Type B pancreatic cell (in vitro differentiated cells): ENCODE data around the gene SYTL2. TPM values are rescaled to one million over a fixed set of nuclear protein-coding genes. Genes with fewer than 3 reads are reported as not detected.
"Not testable (repeated sequence)": the region's sequence is repeated elsewhere in the genome, so short reads cannot be mapped to it uniquely, and the experiment has no call there.

Source experiments
- DNase-seq: peaks from one replicate; pipeline ENCODE4 v3.0.0; 2021; ENCODE audit warnings: mixed read lengths; ENCODE audit not compliant: unreplicated experiment; ENCODE audit errors: extremely low spot score
- H3K27ac Mint-ChIP-seq: 2 replicates; pipeline ENCODE4 v1.8.0; 2021; ENCODE audit warnings: mild to moderate bottlenecking, mixed read lengths
- H3K27me3 Mint-ChIP-seq: 2 replicates; pipeline ENCODE4 v1.8.0; 2021; ENCODE audit warnings: mixed read lengths
- H3K36me3 Mint-ChIP-seq: 2 replicates; pipeline ENCODE4 v1.8.0; 2021; ENCODE audit warnings: mixed read lengths
- H3K4me1 Mint-ChIP-seq: one replicate; pipeline ENCODE4 v1.8.0; 2021; ENCODE audit warnings: mixed read lengths; ENCODE audit not compliant: unreplicated experiment
- H3K4me3 Mint-ChIP-seq: 2 replicates; pipeline ENCODE4 v1.8.0; 2021; ENCODE audit warnings: mild to moderate bottlenecking, mixed read lengths
- H3K9me3 Mint-ChIP-seq: 2 replicates; pipeline ENCODE4 v1.8.0; 2021; ENCODE audit warnings: mixed read lengths
- total RNA-seq: library from RNA; stranded (reverse); gene quantifications from 2 replicates; pipeline ENCODE4 v1.2.1, GENCODE V29; 2021; ENCODE audit warnings: low replicate concordance
- TF ChIP-seq, protein P1 (sequence below): fragments of 200-600 bp; sonication (generic); conservative IDR thresholded peaks from 2 replicates; pipeline ENCODE4 v1.5.0; 2021; ENCODE audit warnings: antibody characterized with exemption, mild to moderate bottlenecking

SYTL2 gene
- total RNA-seq, 1 donor from 2014 or later = 30.6 TPM

DNA sequence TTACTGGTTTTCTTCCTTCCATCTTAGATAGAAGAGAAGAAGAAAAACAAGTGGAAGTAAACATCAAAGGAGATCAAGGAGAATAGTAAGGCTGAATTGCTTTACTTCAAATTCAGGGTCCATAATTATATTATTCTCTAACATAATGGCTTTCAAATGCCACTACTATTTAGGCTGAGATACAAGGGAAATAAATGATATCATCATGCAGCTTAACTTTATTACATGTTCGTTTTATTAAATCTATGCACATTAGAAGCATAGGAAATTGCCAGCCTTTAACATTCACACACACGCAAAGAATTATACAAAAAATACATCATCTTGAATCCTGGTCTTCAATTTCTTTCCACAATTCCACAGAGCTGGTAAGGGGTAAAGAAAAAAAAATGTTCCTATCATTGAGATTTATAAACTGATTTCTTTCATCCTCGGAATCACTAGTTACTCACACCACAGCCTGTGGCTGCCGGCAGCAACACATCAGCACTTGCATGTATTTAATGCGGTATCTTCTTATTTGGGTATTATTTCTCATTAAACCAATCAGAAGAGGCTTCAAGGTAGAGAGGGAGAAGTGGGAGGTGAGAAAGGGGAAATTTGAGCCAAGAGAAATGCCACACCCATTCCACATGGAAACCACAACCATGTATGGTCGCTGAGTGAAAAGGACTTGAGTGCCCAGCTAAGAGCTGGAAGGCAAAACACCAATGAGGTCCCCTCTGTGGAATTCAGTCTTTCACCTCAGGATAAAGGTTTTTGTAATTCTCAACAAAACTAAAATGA, 26.3 kb downstream of the SYTL2 start:
- H3K36me3 Mint-ChIP-seq = peaks cover 5% of the 10 kb centered on the region
- TF ChIP-seq, protein P1, sequence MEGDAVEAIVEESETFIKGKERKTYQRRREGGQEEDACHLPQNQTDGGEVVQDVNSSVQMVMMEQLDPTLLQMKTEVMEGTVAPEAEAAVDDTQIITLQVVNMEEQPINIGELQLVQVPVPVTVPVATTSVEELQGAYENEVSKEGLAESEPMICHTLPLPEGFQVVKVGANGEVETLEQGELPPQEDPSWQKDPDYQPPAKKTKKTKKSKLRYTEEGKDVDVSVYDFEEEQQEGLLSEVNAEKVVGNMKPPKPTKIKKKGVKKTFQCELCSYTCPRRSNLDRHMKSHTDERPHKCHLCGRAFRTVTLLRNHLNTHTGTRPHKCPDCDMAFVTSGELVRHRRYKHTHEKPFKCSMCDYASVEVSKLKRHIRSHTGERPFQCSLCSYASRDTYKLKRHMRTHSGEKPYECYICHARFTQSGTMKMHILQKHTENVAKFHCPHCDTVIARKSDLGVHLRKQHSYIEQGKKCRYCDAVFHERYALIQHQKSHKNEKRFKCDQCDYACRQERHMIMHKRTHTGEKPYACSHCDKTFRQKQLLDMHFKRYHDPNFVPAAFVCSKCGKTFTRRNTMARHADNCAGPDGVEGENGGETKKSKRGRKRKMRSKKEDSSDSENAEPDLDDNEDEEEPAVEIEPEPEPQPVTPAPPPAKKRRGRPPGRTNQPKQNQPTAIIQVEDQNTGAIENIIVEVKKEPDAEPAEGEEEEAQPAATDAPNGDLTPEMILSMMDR = no peak
- H3K4me1 Mint-ChIP-seq = peaks cover 11% of the 10 kb centered on the region
- H3K27me3 Mint-ChIP-seq = no peaks in the 10 kb centered on the region
- DNase-seq = no peak
- H3K9me3 Mint-ChIP-seq = peaks cover 4% of the 10 kb centered on the region
- H3K27ac Mint-ChIP-seq = no peak overlapping the region
- no peak overlapping the region for H3K4me3 Mint-ChIP-seq

- no peak for DNase-seq
- H3K36me3 Mint-ChIP-seq = peaks cover 5% of the 10 kb centered on the region
- no peaks in the 10 kb centered on the region for H3K27me3 Mint-ChIP-seq
- peaks cover 11% of the 10 kb centered on the region for H3K4me1 Mint-ChIP-seq
- peaks cover 4% of the 10 kb centered on the region for H3K9me3 Mint-ChIP-seq
- no peak overlapping the region for H3K4me3 Mint-ChIP-seq
- TF ChIP-seq, protein P1 = no peak
- H3K27ac Mint-ChIP-seq = no peak overlapping the region
Measured at GRCh38 chr11:85783758-85784157, 27.2 kb downstream of the SYTL2 start.

- H3K4me3 Mint-ChIP-seq, H3K27me3 Mint-ChIP-seq, H3K36me3 Mint-ChIP-seq, DNase-seq, H3K9me3 Mint-ChIP-seq: not testable (repeated sequence)
- peak overlapping the region; percentile 4 for H3K27ac Mint-ChIP-seq
- peaks cover 11% of the 10 kb centered on the region for H3K4me1 Mint-ChIP-seq
Measured at GRCh38 chr11:85780780-85781517, 30.0 kb downstream of the SYTL2 start.

- Mint-ChIP-seq H3K27me3 (no peaks in the 10 kb centered on the region), H3K27ac (peak overlapping the region; percentile 39), H3K4me3 (no peak overlapping the region), H3K4me1 (peaks cover 11% of the 10 kb centered on the region), H3K36me3 (peaks cover 5% of the 10 kb centered on the region), H3K9me3 (peaks cover 4% of the 10 kb centered on the region)
- DNase-seq = no peak
- TF ChIP-seq, protein P1 = no peak
Measured at GRCh38 chr11:85779956-85780640, 30.8 kb downstream of the SYTL2 start.

- Mint-ChIP-seq H3K4me1 (peaks cover 21% of the 10 kb centered on the region), H3K4me3 (peak overlapping the region; percentile 42), H3K27ac (peak overlapping the region; percentile 88)
- not testable (repeated sequence) for H3K27me3 Mint-ChIP-seq, H3K36me3 Mint-ChIP-seq, H3K9me3 Mint-ChIP-seq, DNase-seq
Measured at GRCh38 chr11:85777603-85777972, 33.4 kb downstream of the SYTL2 start.

DNA sequence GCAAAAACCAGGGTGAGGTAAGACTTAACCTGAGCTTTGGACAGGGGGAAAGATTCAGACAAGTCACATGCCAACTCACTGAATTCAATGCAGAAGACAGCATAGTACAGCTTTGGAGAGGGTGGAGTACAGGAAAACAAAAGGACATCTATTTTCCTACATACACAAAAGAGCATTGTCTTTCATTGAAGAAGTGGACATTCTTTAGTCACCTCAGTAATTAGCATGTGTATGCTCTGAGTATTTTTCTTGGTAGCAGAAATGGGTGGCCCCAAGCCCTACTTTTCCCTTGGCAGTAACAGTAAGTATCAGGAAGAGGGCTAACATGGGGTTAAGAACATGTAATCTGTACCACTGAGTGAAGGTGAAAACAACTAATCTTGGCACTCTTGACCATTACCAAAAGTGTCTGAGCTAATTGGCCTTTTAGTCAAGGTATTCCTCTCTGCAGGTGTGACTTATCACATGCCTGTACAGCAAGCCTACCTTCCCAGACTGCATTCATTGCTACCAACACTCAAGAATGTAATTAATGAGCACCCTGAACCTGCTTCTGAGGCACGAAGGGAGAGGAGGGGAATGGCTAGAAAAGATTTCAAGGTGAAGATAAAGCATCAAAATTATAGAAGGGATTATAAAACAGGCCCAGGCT, 33.9 kb downstream of the SYTL2 start:
- peaks cover 21% of the 10 kb centered on the region for H3K4me1 Mint-ChIP-seq
- H3K36me3 Mint-ChIP-seq = no peaks in the 10 kb centered on the region
- DNase-seq = no peak
- no peaks in the 10 kb centered on the region for H3K9me3 Mint-ChIP-seq
- H3K27ac Mint-ChIP-seq = peak overlapping the region; percentile 88
- TF ChIP-seq, protein P1 = no peak
- H3K4me3 Mint-ChIP-seq = peak overlapping the region; percentile 42
- no peaks in the 10 kb centered on the region for H3K27me3 Mint-ChIP-seq
